OCI-LY7 (cell line): ENCODE results near the gene PTPRM. TPM values are rescaled to one million over a fixed set of nuclear protein-coding genes. Genes with fewer than 3 reads are reported as not detected.

Source experiments
- BruUV-seq: library from RNA; stranded (reverse); fragments of 400-500 nt; replicated peaks from 2 replicates; lab custom pipeline; 2021; lab: Mats Ljungman, UMichigan
- CTCF ChIA-PET: fragments of 300-600 bp; sonication (Branson Sonifier 250); formaldehyde crosslinking; loops from one replicate; lab custom pipeline; 2022; ENCODE audit warnings: antibody characterized with exemption; ENCODE audit not compliant: unreplicated experiment; lab: Charles Lee
- POLR2A ChIA-PET: fragments of 300-600 bp; sonication (Branson Sonifier 250); formaldehyde crosslinking; loops from one replicate; lab custom pipeline; 2022; ENCODE audit warnings: antibody characterized with exemption; lab: Charles Lee
- DNase-seq: peaks from one replicate; pipeline ENCODE4 v3.0.0-alpha.2; 2015; ENCODE audit warnings: low spot score
- H2AFZ ChIP-seq: fragments of 200-600 bp; sonication (generic), shearing (Covaris generic); 2 replicates; pipeline ENCODE4 v1.6.1; 2014; ENCODE audit warnings: mild to moderate bottlenecking, antibody characterized with exemption, low read length, moderate library complexity
- H3K27ac ChIP-seq: fragments of 200-600 bp; sonication (generic); 2 replicates; pipeline ENCODE4 v1.5.1; 2014; ENCODE audit warnings: mixed run types, low read depth, mild to moderate bottlenecking, moderate library complexity, low read length, inconsistent platforms; ENCODE audit not compliant: poor library complexity, severe bottlenecking
- H3K36me3 ChIP-seq: fragments of 200-600 bp; sonication (generic); 2 replicates; pipeline ENCODE4 v1.6.1; 2014; ENCODE audit warnings: mild to moderate bottlenecking, antibody characterized with exemption, low read length, moderate library complexity, mixed read lengths; ENCODE audit not compliant: insufficient read depth
- H3K4me1 ChIP-seq: fragments of 200-600 bp; sonication (generic); 2 replicates; pipeline ENCODE4 v1.5.1; 2014; ENCODE audit warnings: mild to moderate bottlenecking, low read length; ENCODE audit not compliant: insufficient read depth, poor library complexity, severe bottlenecking
- H3K4me2 ChIP-seq: fragments of 200-600 bp; sonication (generic); 2 replicates; pipeline ENCODE4 v1.6.1; 2014; ENCODE audit warnings: mild to moderate bottlenecking, low read length
- H3K4me3 ChIP-seq: fragments of 200-600 bp; sonication (generic); 2 replicates; pipeline ENCODE4 v1.5.1; 2014; ENCODE audit warnings: mild to moderate bottlenecking, low read depth, low read length; ENCODE audit not compliant: poor library complexity, severe bottlenecking
- H3K79me2 ChIP-seq: fragments of 200-600 bp; sonication (generic); 2 replicates; pipeline ENCODE4 v1.6.1; 2016; ENCODE audit warnings: low read depth, mild to moderate bottlenecking, low read length, moderate library complexity, mixed read lengths; ENCODE audit not compliant: insufficient read depth
- H3K9me2 ChIP-seq: fragments of 200-600 bp; sonication (generic); 2 replicates; pipeline ENCODE4 v1.6.1; 2016; ENCODE audit warnings: mild to moderate bottlenecking, low read length, mixed read lengths; ENCODE audit not compliant: insufficient read depth
- H3K9me3 ChIP-seq: fragments of 200-600 bp; sonication (generic); 2 replicates; pipeline ENCODE4 v1.6.1; 2014; ENCODE audit warnings: mild to moderate bottlenecking, mixed run types, low read length, mixed read lengths
- H4K20me1 ChIP-seq: fragments of 200-600 bp; sonication (generic); 2 replicates; pipeline ENCODE4 v1.6.1; 2014; ENCODE audit warnings: mild to moderate bottlenecking, antibody characterized with exemption, low read length, moderate library complexity, mixed read lengths; ENCODE audit not compliant: insufficient read depth
- EZH2phosphoT487 ChIP-seq: fragments of 200-600 bp; sonication (generic); IDR thresholded peaks from 2 replicates; pipeline ENCODE4 v1.6.1; 2018; ENCODE audit warnings: low read depth, borderline replicate concordance, mild to moderate bottlenecking, mixed run types, antibody characterized with exemption, low read length, moderate library complexity, mixed read lengths
- intact Hi-C: fragments of 100-400 bp; cut with micrococcal nuclease; formaldehyde crosslinking; loops from one replicate; pipeline ENCODE4 v1.10.0; 2022; ENCODE audit not compliant: unreplicated experiment
- total RNA-seq, 2 experiments: library from RNA; depleted of rRNA in 1 of 2; stranded (reverse); fragments of >200 nt in 1 of 2; shearing (Covaris generic) in 1 of 2; gene quantifications; 2 replicates each; pipeline ENCODE4 v1.2.3, GENCODE V29; 2014 to 2022
- TF ChIP-seq, protein P1 (sequence below): fragments of 200-600 bp; sonication (generic); conservative IDR thresholded peaks from 2 replicates; pipeline ENCODE4 v1.5.1; 2014; ENCODE audit warnings: mild to moderate bottlenecking, antibody characterized with exemption, low read length, moderate library complexity, mixed read lengths

PTPRM gene
- total RNA-seq, 2 experiments from 2014 or later: not detected

DNA sequence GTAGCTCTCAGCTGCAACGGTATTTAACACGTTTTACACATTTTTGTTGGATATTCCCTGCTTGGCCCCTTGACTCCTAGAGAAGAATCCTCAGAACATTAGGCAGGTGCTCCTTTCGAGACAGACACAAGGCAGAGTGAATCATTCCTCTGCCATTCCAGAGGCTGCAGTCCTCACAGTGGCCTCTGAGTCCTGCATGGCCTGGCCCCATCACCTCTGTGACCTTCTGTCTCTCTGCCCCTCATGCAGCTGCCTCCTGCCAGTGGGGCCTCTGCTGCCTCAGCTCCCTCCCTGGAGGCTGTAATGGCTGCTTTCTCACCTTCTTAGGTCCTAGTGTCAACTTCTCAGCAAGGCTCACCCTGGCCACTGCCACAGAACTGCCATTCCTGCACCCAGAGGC, 101.3 kb downstream of the PTPRM start:
- BruUV-seq: no TSS peak
- intact Hi-C loops: loop anchor here (10.0 kb wide), 1 partner anchor 64 kb away; no protein-coding TSS in a partner anchor
- Histone ChIP-seq H3K27ac (no peak overlapping the region), H4K20me1 (no peaks in the 10 kb centered on the region), H3K36me3 (no peaks in the 10 kb centered on the region), H2AFZ (no peak overlapping the region), H3K4me2 (no peak overlapping the region), H3K4me1 (no peaks in the 10 kb centered on the region), H3K4me3 (no peak overlapping the region), H3K9me3 (no peaks in the 10 kb centered on the region), H3K9me2 (no peaks in the 10 kb centered on the region), H3K79me2 (no peaks in the 10 kb centered on the region)
- ChIA-PET CTCF (no interaction called here), POLR2A (no interaction called here)
- no peak for DNase-seq
- no peak for TF ChIP-seq EZH2phosphoT487
- TF ChIP-seq, protein P1, sequence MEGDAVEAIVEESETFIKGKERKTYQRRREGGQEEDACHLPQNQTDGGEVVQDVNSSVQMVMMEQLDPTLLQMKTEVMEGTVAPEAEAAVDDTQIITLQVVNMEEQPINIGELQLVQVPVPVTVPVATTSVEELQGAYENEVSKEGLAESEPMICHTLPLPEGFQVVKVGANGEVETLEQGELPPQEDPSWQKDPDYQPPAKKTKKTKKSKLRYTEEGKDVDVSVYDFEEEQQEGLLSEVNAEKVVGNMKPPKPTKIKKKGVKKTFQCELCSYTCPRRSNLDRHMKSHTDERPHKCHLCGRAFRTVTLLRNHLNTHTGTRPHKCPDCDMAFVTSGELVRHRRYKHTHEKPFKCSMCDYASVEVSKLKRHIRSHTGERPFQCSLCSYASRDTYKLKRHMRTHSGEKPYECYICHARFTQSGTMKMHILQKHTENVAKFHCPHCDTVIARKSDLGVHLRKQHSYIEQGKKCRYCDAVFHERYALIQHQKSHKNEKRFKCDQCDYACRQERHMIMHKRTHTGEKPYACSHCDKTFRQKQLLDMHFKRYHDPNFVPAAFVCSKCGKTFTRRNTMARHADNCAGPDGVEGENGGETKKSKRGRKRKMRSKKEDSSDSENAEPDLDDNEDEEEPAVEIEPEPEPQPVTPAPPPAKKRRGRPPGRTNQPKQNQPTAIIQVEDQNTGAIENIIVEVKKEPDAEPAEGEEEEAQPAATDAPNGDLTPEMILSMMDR: no peak

DNA sequence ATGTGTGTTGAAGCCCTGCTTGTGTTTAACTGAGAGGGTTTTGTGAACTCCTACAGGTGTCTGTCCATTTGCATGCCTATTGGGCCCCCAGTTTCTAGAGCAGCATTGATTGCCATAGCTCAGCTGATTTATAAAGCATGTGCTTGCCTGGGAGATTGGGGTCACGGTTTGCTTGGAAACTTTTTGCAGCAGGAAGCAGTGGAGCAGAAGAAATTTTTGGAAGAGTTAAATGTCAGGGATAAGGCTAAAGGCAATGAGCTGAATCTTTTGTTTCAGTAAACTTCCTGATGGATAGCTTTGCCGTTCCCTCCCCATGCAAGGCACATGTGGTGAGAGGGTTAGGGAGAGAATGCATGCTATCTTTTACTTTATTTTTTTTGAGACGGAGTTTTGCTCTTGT, 102.2 kb downstream of the PTPRM start:
- no peaks in the 10 kb centered on the region for H3K36me3 ChIP-seq
- ChIA-PET POLR2A (no interaction called here), CTCF (no interaction called here)
- no peaks in the 10 kb centered on the region for H3K9me3 ChIP-seq
- H3K79me2 ChIP-seq: no peaks in the 10 kb centered on the region
- no peak overlapping the region for H3K27ac ChIP-seq
- DNase-seq: no peak
- H3K4me3 ChIP-seq: no peak overlapping the region
- no peaks in the 10 kb centered on the region for H4K20me1 ChIP-seq
- H3K4me2 ChIP-seq: no peak overlapping the region
- no peak overlapping the region for H2AFZ ChIP-seq
- intact Hi-C loops: loop anchor here (10.0 kb wide), 1 partner anchor 65 kb away; no protein-coding TSS in a partner anchor
- H3K9me2 ChIP-seq: no peaks in the 10 kb centered on the region
- no TSS peak for BruUV-seq
- TF ChIP-seq EZH2phosphoT487: no peak
- TF ChIP-seq, protein P1: no peak
- no peaks in the 10 kb centered on the region for H3K4me1 ChIP-seq

- CTCF ChIA-PET: no interaction called here
Observed at GRCh38 chr18:7671105-7671504, 104.0 kb downstream of the PTPRM start.

More at GRCh38 chr18:7671105-7671504, 104.0 kb downstream of the PTPRM start:
- POLR2A ChIA-PET: no interaction called here
- H2AFZ ChIP-seq: no peak overlapping the region
- H3K4me2 ChIP-seq: no peak overlapping the region
- H3K36me3 ChIP-seq: no peaks in the 10 kb centered on the region
- no peak overlapping the region for H3K4me3 ChIP-seq
- H3K9me3 ChIP-seq: no peaks in the 10 kb centered on the region
- no peak overlapping the region for H3K27ac ChIP-seq
- no peaks in the 10 kb centered on the region for H4K20me1 ChIP-seq
- H3K4me1 ChIP-seq: no peaks in the 10 kb centered on the region
- no peaks in the 10 kb centered on the region for H3K9me2 ChIP-seq
- intact Hi-C loops: no loop called here
- BruUV-seq: no TSS peak
- no peaks in the 10 kb centered on the region for H3K79me2 ChIP-seq
- TF ChIP-seq, protein P1: no peak
- no peak for TF ChIP-seq EZH2phosphoT487
- no peak for DNase-seq
